WI38 (cell line): ENCODE data around the gene HACD2.

Source experiments
- H3K4me3 ChIP-seq: 2 replicates; pipeline ENCODE4 v1.5.1; 2011; ENCODE audit warnings: low read depth, mild to moderate bottlenecking, control low read depth, low read length
- TF ChIP-seq, protein P1 (sequence below): IDR thresholded peaks from 2 replicates; pipeline ENCODE4 v1.5.1; 2012; ENCODE audit warnings: low read depth, mild to moderate bottlenecking, control low read depth, low read length

The HACD2 gene

GRCh38 chr3:123442125-123442524, 142.7 kb downstream of the HACD2 start:
- H3K4me3 ChIP-seq: no peak overlapping the region
- TF ChIP-seq, protein P1, sequence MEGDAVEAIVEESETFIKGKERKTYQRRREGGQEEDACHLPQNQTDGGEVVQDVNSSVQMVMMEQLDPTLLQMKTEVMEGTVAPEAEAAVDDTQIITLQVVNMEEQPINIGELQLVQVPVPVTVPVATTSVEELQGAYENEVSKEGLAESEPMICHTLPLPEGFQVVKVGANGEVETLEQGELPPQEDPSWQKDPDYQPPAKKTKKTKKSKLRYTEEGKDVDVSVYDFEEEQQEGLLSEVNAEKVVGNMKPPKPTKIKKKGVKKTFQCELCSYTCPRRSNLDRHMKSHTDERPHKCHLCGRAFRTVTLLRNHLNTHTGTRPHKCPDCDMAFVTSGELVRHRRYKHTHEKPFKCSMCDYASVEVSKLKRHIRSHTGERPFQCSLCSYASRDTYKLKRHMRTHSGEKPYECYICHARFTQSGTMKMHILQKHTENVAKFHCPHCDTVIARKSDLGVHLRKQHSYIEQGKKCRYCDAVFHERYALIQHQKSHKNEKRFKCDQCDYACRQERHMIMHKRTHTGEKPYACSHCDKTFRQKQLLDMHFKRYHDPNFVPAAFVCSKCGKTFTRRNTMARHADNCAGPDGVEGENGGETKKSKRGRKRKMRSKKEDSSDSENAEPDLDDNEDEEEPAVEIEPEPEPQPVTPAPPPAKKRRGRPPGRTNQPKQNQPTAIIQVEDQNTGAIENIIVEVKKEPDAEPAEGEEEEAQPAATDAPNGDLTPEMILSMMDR: no peak
